Dermis blood vessel endothelial cell (primary cell): ENCODE results near the gene KRTAP1-5. TPM values are rescaled to one million over a fixed set of nuclear protein-coding genes. Genes with fewer than 3 reads are reported as not detected.
"Not testable (repeated sequence)": the region's sequence is repeated elsewhere in the genome, so short reads cannot be mapped to it uniquely, and the experiment has no call there.

Source experiments
- DNase-seq: peaks from one replicate; pipeline ENCODE4 v3.0.0; 2010
- total RNA-seq: library from RNA; depleted of rRNA; stranded (reverse); fragments of >200 nt; gene quantifications from 2 replicates; pipeline ENCODE4 v1.2.3, GENCODE V29; 2014

The KRTAP1-5 gene
- total RNA-seq, 1 donor from 2014 or later: not detected

GRCh38 chr17:41002814-41003213 lies 24.2 kb downstream of the KRTAP1-5 start:
- no peak for DNase-seq

GRCh38 chr17:41001795-41002194 lies 25.2 kb downstream of the KRTAP1-5 start:
- no peak for DNase-seq

- DNase-seq: not testable (repeated sequence)
Measured at GRCh38 chr17:40999563-40999962, 27.4 kb downstream of the KRTAP1-5 start, which contains the start of gene KRTAP3-2. KRTAP3-2 (minus strand) TSS chr17:40999906; CDS start chr17:40999853, 53 bp downstream.

- no peak for DNase-seq
Measured at GRCh38 chr17:40997361-40997760, 29.6 kb downstream of the KRTAP1-5 start.

- no peak for DNase-seq
Measured at GRCh38 chr17:40996829-40997228, 30.2 kb downstream of the KRTAP1-5 start.

DNA sequence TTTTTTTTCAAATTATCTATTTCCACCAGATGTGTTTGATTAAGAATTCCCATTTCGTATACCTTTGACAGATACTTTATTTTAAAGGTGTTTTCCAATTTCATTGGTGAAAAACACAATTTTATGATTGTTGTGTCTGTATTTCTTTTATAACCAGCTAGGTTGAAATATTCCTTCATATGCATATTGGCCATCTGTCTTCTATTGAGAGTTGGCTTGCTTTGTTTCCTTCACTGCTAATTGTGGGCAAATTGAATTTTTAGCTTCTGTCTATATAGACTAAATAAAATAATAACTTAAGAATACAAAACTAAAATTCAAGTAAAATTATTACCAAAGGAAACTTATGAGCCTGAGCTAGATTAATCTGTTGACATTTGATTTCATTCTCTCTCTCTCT lies 31.9 kb downstream of the KRTAP1-5 start:
- no peak for DNase-seq

GRCh38 chr17:40993839-40994238 lies 33.2 kb downstream of the KRTAP1-5 start, which contains the start of gene KRTAP3-3:
KRTAP3-3 (minus strand) TSS chr17:40994164; CDS start chr17:40994097, 67 bp downstream.
- DNase-seq: no peak

DNA sequence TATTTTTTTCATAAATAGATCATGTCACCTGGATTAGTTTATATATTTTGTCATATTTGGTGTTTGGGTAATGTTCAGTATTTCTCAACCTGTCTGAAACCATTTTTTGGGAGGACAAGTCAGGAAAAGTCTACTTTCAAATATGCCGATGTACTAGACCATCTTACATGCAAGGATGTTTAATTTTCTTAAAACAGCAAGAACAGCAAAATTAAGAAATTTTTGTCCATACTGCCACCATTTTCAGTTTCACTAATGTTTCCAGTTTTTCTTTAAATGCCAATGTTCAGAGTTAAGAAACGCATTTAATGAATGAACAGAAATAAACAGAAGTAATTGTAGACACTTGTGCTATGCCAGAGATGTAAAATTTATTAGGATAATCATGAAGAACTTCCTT lies 33.9 kb downstream of the KRTAP1-5 start:
- DNase-seq: no peak

DNA sequence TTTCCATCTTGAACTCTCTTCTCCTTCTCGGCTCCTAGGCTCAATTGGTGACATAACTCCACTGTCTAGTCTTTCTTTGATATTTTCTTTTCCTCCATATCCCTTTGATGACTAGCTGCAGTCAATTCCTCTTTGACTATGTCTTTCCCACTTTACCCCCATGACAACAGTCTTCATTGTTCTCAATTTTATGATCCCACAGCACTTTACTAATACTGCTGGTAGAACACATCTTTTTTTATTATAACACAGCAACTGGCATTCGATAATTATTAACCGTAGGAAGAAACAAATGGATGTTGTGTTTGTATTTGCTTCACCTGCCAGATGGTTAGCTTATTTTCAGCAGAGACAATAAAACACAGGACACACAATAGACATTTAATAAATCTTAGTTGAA lies 34.3 kb downstream of the KRTAP1-5 start:
- no peak for DNase-seq

DNA sequence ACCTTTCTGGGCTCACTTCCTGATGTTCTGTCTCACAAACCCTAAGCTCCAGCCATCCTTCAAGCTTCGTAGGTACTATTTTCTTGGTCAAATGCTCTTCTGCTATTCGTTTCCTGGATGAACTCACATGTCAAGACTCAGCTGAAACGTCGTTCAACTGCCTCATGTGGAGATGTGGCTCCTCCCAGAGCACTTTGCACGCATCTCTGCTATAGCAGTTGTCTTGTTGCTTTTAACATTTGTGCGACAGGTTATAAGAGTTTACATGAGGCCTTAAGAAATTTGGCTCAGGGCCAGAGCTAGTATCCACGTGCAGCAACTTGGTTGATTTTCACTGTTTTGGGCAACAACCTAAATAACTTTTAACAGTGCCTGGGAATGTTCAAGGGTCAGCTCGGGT lies 40.1 kb downstream of the KRTAP1-5 start:
- DNase-seq: no peak

DNA sequence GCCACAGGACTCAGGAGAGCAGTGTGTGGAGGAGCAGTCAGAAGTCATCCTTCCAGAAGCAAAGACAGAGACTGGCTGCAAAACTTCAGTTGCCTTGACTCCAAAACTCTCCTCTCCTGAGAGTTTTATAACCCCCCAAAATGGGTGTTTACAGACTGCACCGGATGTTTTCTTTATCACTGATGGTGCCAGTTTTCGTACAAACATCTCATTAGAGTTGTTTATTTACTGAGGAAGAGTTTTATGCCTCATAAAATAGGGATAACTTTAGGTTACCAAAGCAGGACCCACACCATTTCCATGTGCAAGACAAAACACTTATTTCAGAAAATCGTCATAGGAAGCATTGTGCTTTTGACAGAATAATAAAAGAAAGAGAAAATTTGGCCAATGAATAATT lies 42.8 kb downstream of the KRTAP1-5 start, which contains the start of gene KRT40:
KRT40 (minus strand) TSS at position 101 of the 400 bp plus-strand sequence; CDS start at position 48, 53 bp downstream.
- DNase-seq: no peak

DNA sequence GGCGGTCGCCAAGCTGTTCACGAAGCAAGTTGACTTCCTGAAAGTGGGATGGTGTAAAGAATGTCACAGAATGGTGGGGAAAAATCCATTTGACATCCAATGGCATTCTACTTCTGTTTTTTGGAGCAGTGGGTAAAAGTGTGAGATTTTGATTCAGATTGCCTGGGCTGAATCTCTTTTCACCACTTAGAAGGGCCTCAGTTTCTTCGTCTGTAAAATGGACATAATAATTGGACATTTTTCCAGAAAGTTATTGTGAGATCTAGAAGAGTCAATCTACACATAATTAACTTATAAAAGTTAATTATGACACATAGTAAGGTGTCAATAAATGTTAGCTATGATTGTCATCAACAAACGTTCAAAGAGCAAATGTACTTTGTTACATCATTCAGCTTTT lies 45.9 kb downstream of the KRTAP1-5 start:
- DNase-seq: no peak

DNA sequence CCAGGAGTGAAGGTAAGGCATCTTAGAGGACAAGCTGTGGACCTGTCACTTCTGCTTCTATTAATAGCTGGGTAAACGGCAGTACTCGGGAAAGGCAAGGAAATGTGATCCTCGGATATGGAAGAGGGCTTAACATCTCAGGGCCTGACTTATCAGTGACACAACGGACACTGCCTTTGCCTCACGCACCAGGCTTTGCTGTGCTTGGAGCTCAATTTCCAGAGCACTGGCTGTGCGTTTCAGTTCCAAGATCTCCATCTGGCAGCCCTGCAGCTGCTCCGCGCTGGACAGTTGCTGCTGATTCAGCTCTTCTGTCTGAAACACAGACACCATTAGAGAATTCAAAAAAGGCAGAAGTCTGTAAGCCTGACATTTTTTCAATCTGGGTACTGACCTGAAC lies 46.4 kb downstream of the KRTAP1-5 start:
- DNase-seq: no peak

DNA sequence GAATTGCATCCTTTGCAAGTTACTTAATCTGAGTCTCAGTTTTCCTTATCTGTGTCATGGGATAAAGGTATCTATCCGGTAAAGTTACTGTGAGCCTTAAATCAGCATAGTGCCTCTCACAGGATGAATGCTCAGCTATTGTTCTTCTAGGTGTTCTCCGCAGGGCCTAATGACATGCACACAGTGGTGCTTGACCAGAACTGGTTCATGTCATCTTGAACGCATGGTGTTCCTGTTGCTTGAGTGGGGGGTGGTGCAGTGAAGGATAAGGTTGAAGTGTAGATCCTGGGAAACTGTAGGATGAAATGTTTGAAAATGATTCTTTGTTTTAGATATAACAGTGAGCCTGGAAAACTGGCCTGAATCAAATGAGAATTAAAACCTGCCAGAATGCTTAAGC lies 46.9 kb downstream of the KRTAP1-5 start:
- no peak for DNase-seq

- no peak for DNase-seq
Measured at GRCh38 chr17:40978575-40979151, 48.3 kb downstream of the KRTAP1-5 start.

Other genes starting within 250 kb of the KRTAP1-5 start
- not detected in 2 replicates for gene KRT27, start 244.7 kb downstream of the KRTAP1-5 start, total RNA-seq
- not detected in 2 replicates for gene KRT28, start 227.2 kb downstream of the KRTAP1-5 start, total RNA-seq
- 4.9 and 5.3 TPM in 2 replicates for gene KRT10, start 204.6 kb downstream of the KRTAP1-5 start, total RNA-seq
- not detected in 2 replicates for gene KRT12, start 160.0 kb downstream of the KRTAP1-5 start, total RNA-seq
- not detected in 2 replicates for gene KRT20, start 142.0 kb downstream of the KRTAP1-5 start, total RNA-seq
- gene KRT23, start 89.6 kb downstream of the KRTAP1-5 start, total RNA-seq: 0.47 and 1.9 TPM in 2 replicates
- not detected in 2 replicates for gene KRT39, start 60.3 kb downstream of the KRTAP1-5 start, total RNA-seq
- gene KRT40, start 42.9 kb downstream of the KRTAP1-5 start, total RNA-seq: not detected in 2 replicates
- not detected in 2 replicates for gene KRTAP3-3, start 33.0 kb downstream of the KRTAP1-5 start, total RNA-seq
- not detected in 2 replicates for gene KRTAP3-2, start 27.3 kb downstream of the KRTAP1-5 start, total RNA-seq
- not detected in 2 replicates for gene KRTAP3-1, start 18.1 kb downstream of the KRTAP1-5 start, total RNA-seq
- not detected in 2 replicates for gene KRTAP1-4, start 3.0 kb upstream of the KRTAP1-5 start, total RNA-seq
- gene KRTAP1-3, start 7.7 kb upstream of the KRTAP1-5 start, total RNA-seq: not detected in 2 replicates
- not detected in 2 replicates for gene KRTAP1-1, start 14.2 kb upstream of the KRTAP1-5 start, total RNA-seq
- not detected in 2 replicates for gene KRTAP2-1, start 20.1 kb upstream of the KRTAP1-5 start, total RNA-seq
- not detected in 2 replicates for gene KRTAP2-2, start 28.0 kb upstream of the KRTAP1-5 start, total RNA-seq
- gene KRTAP2-3, start 32.9 kb upstream of the KRTAP1-5 start, total RNA-seq: not detected in 2 replicates
- not detected in 2 replicates for gene KRTAP2-4, start 38.7 kb upstream of the KRTAP1-5 start, total RNA-seq
- gene KRTAP4-7, start 56.9 kb upstream of the KRTAP1-5 start, total RNA-seq: not detected in 2 replicates
- not detected in 2 replicates for gene KRTAP4-8, start 70.9 kb upstream of the KRTAP1-5 start, total RNA-seq
- not detected in 2 replicates for gene KRTAP4-16, start 75.0 kb upstream of the KRTAP1-5 start, total RNA-seq
- gene KRTAP4-9, start 78.2 kb upstream of the KRTAP1-5 start, total RNA-seq: not detected in 2 replicates
- not detected in 2 replicates for gene KRTAP4-11, start 91.2 kb upstream of the KRTAP1-5 start, total RNA-seq
- not detected in 2 replicates for gene KRTAP4-12, start 97.0 kb upstream of the KRTAP1-5 start, total RNA-seq
- gene KRTAP4-6, start 113.3 kb upstream of the KRTAP1-5 start, total RNA-seq: 0.19 TPM in 1 of 2 replicates, not detected in the other
- not detected in 2 replicates for gene KRTAP4-5, start 122.6 kb upstream of the KRTAP1-5 start, total RNA-seq
- gene KRTAP4-4, start 133.5 kb upstream of the KRTAP1-5 start, total RNA-seq: not detected in 2 replicates
- gene KRTAP4-3, start 141.0 kb upstream of the KRTAP1-5 start, total RNA-seq: not detected in 2 replicates
- not detected in 2 replicates for gene KRTAP4-2, start 151.0 kb upstream of the KRTAP1-5 start, total RNA-seq
- not detected in 2 replicates for gene KRTAP4-1, start 157.7 kb upstream of the KRTAP1-5 start, total RNA-seq
- not detected in 2 replicates for gene KRTAP9-1, start 162.7 kb upstream of the KRTAP1-5 start, total RNA-seq
- gene KRTAP9-2, start 199.4 kb upstream of the KRTAP1-5 start, total RNA-seq: not detected in 2 replicates
- not detected in 2 replicates for gene KRTAP9-3, start 205.2 kb upstream of the KRTAP1-5 start, total RNA-seq
- gene KRTAP9-8, start 210.8 kb upstream of the KRTAP1-5 start, total RNA-seq: not detected in 2 replicates
- gene KRTAP9-4, start 222.5 kb upstream of the KRTAP1-5 start, total RNA-seq: not detected in 2 replicates
- gene KRTAP9-9, start 228.2 kb upstream of the KRTAP1-5 start, total RNA-seq: not detected in 2 replicates
- gene KRTAP9-6, start 238.2 kb upstream of the KRTAP1-5 start, total RNA-seq: not detected in 2 replicates
- gene KRTAP9-7, start 248.5 kb upstream of the KRTAP1-5 start, total RNA-seq: not detected in 2 replicates